DND-41 (cell line): Measurements from ENCODE around the gene ERCC6L2.

Experiments used
- EZH2 ChIP-seq: IDR thresholded peaks from 3 replicates; pipeline ENCODE4 v1.6.1; 2012; ENCODE audit warnings: borderline replicate concordance, low read depth, mild to moderate bottlenecking, moderate library complexity, low read length, inconsistent platforms; ENCODE audit not compliant: severe bottlenecking
- TF ChIP-seq, protein P1 (sequence below): IDR thresholded peaks from 2 replicates; pipeline ENCODE4 v1.5.1; 2012; ENCODE audit warnings: borderline replicate concordance, low read length, moderate library complexity, mild to moderate bottlenecking; ENCODE audit not compliant: poor library complexity, severe bottlenecking; ENCODE audit errors: extremely low read depth

- TF ChIP-seq, protein P1, sequence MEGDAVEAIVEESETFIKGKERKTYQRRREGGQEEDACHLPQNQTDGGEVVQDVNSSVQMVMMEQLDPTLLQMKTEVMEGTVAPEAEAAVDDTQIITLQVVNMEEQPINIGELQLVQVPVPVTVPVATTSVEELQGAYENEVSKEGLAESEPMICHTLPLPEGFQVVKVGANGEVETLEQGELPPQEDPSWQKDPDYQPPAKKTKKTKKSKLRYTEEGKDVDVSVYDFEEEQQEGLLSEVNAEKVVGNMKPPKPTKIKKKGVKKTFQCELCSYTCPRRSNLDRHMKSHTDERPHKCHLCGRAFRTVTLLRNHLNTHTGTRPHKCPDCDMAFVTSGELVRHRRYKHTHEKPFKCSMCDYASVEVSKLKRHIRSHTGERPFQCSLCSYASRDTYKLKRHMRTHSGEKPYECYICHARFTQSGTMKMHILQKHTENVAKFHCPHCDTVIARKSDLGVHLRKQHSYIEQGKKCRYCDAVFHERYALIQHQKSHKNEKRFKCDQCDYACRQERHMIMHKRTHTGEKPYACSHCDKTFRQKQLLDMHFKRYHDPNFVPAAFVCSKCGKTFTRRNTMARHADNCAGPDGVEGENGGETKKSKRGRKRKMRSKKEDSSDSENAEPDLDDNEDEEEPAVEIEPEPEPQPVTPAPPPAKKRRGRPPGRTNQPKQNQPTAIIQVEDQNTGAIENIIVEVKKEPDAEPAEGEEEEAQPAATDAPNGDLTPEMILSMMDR, result no peak
- no peak for TF ChIP-seq EZH2
These were observed 71.6 kb downstream of the ERCC6L2 start for GRCh38 chr9:95947118-95947517.
